IPS-NIHi7 (cell line): ENCODE data around the gene DYRK1A.

ENCODE experiments used
- DNase-seq: peaks from one replicate; pipeline ENCODE4 v3.0.0; 2012; ENCODE audit warnings: mixed read lengths; ENCODE audit errors: extremely low spot score

DYRK1A gene

DNA sequence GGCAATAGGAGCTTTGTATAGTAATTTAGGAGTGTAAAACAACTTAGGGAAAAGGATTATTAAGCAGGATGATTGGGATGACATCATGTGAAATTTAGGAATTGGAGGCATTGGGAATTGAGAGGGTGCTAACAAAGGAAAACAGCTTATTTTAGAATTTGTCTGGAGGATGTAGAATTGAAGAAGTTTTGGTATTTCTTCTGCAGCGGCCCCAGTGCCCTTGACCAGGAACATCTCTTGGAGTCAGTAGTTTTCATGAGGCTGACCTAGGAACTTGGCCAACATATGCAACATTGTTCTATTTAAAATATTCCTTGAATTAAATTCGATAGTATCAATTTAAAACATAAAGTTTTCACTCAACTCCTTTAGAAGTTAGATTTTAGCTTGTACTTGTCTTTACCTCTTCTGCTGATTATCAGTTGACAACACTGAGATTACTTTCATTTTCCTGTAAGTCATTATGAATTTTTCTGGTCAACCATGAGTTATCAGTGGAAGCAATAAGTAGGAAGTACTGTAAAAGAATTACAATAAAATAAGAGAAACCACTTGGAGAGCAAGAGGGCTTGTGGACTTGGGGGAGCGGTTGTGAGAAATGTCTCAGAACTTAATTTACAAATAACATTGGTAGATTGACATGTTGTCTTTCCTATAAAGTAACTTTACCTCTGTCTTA, 52.8 kb downstream of the DYRK1A start:
- DNase-seq = no peak

DNA sequence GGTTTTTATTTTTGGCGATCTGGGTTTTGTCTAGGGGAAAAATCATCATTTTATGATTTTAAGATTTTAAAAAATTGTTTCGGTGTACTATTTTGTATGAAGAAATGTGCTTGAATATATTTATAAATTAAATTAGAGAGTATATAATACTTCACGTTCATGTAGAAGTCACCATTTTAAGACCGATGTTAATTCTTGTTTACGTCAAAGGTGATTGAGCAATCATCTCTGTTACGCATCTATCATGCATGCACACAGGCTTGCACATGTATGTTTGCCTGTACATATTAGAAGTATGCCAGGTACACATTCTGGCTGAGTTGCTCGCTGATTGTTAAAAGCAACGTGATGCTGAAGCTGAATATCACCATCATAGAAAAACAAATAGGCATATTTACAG, 54.7 kb downstream of the DYRK1A start:
- no peak for DNase-seq

DNA sequence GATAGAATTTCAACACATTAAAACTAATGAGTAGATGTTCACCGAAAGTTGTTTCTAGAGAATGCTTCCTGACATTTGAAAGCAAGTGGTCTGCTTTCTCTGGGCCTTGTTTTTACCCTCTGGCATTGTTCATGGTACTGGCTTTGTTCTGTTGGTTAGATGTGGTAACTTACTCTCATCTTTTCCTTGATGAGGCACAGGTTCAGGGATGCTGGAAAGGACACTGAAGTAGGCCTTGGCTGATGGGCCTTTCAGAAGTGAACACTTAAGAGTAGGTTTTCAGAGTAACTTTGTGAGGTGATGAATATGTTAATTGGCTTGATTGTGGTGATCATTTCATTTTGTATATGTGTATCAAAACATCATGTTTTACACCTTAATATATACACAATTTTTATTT, 55.8 kb downstream of the DYRK1A start:
- DNase-seq = no peak

DNA sequence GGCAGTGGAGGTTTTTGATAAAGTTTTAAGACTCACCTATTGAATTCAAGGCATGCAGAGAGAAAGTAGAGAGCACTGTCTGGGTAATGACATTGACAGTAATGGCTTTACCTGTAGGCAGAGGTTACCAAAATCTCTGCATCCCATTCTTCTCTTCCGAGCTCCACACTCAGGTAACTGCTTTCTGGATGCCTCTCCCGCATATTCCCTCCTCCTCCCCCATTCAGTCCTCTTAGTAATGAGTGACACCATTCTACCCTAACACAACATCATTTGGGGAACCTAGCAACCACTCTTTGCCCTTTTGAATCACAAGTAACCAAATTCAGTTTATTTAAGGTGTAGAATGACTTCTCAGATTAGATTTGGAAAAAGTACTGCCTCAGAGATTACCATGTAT, 56.5 kb downstream of the DYRK1A start:
- DNase-seq = no peak

DNA sequence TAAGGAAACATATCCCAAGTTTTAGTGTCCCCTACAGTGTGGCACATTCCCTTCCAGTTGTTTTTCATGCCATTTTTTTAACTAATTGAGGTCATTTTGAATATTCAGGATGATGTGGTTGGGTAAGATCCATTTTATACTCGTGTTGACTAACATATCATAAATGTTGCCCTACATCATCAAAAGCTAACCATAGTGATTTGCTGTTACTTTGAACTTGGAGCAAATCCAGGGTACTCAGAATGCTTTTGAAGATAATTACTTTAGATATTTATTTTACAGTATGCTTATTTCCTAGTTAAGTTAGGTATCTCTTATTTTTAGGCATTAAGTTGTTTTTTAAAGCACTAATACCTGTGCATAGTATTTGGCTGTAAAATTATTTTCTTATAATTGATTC, 57.8 kb downstream of the DYRK1A start:
- DNase-seq = no peak

DNA sequence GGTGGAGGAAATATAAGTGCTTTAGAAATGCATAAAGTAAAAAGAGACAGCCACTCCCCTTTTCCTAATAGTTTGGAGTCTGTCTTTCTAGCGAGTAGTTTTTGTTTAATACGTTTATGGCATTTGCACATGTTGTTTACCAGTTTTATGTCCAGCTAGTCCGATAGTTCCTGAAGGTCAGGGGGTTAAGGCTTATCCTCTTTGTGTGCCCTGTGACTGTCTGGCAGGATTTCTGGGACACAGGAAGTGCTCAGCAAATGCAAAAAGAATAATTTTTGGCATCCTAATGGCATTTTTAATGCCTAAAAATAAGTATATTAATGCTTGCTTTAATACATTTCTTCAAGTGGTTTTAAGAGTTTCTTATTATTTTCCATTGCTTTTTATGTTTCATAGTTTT, 58.4 kb downstream of the DYRK1A start:
- DNase-seq = no peak

DNA sequence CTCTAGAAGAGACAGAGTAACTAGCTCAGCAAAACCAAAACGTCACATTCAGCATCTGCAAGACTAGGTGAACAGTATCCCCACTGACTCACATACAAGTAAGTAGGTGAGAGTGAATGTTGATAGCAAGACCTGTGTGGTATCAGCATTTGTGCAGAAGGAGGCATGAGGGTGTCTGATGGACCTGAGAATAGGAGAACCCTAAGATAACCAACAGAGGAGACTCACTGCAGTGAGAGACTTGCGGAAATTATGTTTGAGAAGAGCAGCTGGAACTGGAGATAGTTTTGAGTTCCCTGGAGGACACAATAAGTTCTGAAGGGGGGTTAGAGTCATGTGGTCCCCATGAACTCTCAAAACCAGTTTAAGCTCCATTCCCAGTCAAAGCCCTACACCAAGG, 59.1 kb downstream of the DYRK1A start:
- DNase-seq = no peak

DNA sequence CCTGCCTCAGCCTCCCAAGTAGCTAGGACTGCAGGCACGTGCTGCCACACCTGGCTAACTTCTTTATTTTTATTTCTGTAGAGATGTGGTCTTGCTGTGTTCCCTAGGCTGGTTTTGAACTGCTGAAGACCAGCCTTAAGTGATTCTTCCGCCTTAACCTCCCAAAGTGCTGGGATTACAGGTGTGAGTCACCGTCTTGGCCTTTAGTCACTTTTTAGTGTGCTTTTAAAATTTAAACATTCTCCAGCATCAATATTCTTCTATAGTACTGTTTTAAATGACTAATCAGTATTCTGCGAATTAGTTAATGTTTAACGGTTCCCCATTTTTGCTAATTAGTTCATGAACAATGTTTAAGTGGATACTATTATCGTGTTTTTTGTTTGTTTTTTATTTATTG, 60.6 kb downstream of the DYRK1A start:
- no peak for DNase-seq

DNA sequence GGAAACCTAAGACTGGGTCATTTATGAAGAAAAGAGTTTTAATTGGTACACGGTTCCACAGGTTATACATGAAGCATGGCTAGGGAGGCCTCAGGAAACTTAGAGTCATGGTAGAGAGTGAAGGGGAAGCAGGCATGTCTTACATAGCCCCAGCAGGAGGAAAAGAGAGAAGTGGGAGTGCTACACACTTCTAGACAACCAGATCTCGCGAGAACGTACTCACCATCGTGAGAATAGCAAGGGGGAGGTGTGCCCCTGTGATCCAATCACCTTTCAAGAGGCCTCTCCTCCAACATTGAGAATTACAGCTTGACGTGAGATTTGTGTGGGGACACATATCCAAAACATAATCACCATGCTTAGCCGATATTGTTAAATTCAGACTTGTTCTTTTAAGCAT, 62.8 kb downstream of the DYRK1A start:
- DNase-seq = no peak

DNA sequence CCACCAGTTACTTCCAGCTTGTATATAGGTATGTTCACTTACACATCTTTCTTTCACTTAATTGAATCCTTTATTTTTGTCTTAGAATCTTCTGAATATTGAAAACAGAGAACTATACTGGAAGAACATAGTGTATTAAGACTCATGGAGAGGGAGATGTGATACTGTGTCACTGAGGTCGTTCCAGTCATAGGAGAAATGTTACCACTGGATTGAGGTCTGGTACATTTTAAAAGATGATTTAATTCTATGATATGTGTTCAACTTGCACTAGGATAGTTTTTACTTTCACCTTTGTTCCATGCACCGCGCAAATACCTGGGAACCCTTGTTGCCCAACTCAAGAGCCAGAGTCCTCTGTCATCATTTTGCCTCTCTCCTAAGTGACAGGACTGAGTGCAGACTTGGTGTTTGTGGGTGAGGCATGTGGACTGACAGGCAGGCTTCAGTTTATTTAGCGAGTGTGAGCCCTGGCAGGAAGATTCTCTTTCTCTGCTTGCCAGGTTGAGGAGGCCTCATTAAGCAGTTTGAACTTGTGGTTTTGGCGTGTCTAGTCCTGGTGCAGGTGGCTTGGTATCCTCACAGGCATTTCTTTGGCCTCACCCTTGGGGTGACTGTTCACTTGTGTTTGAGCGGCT, 63.7 kb downstream of the DYRK1A start:
- no peak for DNase-seq

DNA sequence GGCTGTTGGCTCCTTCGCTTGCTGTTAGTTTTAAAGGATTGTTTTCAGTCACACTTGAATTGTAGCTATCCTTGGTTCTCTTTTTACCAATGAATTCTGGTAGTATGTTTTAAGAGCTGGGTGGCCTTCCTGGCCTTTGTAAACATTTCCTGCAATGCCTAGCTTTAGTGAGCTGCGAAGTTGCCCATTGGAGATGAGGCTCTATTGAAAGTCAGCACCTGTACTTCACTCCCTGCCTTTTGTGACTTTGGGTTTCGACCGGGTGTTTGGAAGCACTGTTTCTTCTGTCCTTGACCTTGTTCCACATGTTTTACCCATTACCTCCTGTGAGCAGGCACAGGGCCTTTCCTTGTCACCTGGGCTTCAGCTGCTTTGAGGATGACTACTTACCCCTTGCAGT, 64.7 kb downstream of the DYRK1A start:
- DNase-seq = no peak

DNA sequence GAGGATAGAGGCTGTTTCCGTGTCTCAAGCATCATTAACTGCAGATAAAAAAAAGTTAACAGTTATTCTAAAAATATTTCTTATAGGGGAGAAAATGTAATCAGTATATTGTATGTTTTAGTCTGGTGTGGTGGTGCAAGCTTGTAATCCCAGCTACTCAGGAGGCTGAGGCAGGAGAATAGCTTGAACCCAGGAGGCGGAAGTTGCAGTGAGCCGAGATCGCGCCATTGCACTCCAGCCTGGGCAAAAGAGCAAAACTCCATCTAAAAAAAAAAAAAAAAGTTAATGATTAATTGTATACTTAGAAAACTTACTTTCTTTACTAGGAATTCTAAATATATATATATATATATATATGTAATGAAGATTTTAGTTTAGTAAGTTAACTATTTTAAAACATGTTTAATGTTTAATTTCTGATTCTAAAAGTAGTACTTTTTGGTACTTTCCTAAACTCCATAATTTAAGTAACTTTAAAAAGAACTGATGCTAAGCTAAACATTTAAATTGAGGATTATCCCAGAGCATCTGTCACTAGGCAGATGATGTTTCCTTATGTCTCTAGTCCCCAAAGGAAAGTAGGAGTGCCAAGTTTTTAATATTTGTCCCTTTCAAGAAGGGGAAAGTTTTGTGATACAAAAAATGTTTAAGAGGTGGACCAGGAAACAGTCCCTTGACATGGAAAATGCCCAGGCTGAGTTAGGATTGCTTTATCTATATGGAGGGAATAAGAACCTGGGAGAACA, 66.3 kb downstream of the DYRK1A start:
- DNase-seq = no peak

DNA sequence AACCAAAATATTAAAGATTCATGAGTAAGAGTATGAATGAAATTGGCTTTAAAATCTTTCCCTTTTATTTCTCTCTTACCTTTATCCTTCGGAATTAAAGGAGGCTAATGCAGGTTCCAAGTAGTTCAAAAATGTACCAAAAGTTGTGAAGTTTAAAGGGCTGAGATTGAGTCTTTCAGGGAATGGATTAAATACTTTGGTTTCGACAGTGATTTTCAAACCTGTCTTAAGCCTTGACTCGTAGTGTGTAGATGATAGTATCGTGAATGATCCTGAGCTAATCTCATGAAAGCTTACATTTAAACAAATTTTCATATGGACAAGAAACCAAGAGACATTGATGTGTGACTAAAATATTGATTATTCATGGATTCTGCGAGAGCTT, 66.9 kb downstream of the DYRK1A start:
- DNase-seq = no peak

DNA sequence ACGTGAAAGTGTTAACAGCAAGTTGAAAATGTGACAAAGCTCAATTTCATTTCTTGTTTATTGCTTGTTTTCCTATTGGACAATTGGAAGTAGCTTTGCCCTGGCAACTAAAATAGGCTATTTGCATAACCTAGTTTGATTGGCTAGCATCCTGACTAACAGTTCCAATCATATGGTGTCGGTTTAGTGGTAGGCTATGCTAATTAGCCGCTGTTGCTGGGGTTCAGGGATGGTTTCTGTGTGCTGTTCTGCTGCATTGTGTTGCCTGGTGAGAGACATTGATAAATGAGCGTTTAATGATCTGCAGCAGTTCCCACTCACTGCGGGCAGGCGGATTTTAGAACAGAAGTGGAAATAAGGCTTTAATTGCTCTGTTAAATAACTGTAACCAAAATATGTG, 68.5 kb downstream of the DYRK1A start:
- DNase-seq = peak; percentile 79

DNA sequence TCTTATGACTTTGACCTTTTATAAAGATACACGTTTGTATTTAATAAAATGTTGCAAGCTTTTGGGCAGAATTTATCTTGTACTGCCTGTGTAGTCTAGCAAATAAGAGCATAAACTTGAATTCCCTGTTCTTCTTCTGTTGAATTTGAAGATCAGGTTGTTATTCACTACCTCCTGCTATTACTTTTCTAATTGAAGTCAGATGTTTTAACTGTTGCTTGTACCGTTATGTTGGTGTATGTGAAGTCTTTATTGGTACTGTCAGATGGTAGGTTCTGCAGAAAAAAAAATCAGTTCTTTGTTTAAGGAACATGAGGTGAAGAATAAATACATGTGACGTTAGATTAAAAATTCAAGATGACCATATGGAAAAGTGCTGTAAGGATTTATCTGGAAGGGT, 69.1 kb downstream of the DYRK1A start:
- no peak for DNase-seq

DNA sequence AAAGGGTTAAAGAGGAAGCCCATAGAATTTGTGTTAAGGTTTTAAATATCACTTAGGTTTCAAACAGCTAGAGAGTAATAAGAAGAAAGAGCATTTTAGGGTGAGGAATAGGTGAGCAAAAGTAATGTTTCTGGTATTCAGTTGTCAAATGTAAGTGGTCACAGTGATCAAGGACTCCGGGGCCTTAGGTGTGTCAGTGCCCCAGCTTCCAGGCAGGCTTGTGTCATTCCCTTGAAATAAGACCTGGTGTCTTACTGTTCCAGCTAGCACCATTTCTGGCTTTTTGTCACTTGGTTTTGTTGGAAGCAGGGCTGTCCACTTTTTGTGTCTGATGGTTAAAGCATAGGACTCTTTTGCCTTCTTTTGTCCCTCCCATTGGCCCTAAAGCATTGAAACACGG, 69.6 kb downstream of the DYRK1A start:
- DNase-seq = no peak

DNA sequence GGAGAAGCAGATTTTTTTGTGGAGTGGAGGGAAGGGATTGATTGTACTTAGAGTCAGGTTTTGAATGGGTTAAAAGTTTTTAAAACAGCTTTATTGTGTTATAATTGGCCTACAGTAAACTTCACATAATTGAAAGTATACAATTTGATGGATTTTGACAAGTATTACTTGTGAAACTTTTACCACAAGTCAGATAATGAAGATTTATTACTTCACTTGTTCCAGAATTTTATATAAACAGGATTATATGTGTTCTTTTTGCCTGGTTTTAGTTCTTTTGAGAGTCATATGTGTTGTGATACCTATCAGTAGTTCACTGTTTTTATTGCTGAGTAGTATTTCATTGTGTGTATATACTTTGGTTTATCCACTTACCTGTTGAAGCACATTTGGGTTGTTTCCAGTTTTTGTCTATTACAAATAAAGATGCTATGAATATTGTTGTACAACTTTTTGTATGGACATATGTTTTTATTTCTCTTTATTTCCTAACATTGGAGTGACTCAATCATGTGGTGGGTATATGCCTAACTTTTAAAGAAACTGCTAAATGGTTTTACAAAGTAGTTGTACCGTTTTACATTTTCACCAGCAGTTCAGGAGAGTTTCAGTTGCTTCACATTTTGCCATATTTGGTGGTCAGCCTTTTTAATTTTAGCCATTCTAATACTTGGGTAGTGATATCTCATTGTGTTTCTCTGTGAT, 71.0 kb downstream of the DYRK1A start:
- no peak for DNase-seq

DNA sequence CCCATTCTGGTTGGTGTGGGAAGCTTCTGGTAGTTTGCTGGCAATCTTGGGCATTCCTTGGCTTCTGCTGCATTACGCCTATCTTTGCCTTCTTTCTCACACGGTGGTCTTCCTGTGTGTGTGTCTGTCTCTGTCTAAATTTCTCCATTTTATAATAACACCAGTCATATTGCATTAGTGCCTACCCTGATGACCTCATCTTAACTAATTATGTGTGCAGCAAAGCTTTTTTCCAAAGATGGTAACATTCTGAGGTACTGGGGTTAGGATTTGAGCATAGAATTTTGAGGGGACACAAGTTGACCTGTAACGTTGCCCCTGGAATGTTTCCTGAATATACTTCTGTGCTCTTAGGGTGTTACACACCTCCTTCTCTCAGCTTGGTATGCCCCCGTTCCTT, 77.1 kb downstream of the DYRK1A start:
- no peak for DNase-seq

DNA sequence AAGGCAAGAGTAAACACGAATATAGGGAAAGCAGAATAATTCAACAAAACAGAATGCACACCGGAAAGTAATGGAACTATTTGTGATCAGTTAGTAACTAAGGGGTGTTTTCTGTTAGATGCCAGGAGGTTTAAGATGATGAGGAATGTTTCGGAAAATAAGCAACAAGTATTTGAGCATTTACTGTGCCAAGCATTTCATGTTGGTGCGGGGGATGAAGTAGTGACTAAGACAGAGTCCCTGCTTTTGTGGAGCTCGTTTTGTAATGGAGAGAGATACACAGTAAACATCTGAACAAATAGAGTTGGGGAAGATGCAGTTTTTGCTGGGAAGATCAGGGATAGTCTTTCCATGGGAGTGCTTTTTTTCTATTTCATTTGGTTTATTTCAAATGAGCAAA, 78.7 kb downstream of the DYRK1A start:
- DNase-seq = no peak

DNA sequence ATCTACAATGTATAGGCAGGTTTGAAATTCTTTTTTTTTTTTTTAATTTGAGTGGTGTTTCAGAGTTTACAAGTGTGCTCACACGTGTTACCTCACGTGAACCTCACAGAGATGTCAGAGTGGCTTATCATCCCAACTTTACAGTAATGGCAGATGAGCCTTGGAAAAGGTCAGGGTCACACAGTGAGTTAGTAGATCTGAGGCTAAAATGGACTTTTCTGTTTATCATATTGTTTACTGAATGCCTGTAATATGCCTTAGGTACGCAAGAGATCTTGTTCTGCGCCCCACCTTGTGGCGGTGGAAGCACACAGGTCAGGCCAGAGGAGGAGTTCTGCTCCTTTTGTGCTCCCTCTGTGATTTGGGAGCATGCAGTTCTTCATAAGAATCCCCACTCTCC, 80.0 kb downstream of the DYRK1A start:
- no peak for DNase-seq

DNA sequence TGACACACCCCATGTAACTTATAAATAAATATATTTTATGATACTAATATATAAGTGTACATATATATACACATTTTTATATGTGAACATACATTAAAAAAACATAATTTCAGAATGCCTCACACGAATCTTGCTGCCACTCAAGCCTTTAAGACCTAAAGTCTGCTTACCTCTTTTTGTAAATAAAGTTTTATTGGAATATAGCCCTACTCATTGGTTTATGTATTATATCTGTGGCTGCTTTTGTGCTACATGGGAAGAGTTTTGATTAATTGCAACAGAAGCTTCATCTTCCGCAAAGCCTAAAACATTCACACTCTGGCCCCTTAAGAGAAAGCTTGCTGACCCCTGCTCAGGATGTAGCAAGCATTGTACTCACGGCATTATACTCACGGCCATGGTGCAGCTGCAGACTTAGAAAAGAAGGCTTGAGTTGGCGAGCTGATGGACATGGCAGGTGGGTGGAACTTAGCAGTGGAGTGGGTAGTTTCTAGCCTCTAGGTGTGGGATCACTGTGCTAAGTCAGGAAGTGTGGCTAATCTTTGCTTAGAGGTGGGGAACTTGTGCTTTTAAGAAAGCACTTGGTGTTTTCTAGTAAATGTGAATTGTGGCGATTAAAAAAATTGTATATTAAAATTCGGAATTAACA, 80.8 kb downstream of the DYRK1A start:
- no peak for DNase-seq

DNA sequence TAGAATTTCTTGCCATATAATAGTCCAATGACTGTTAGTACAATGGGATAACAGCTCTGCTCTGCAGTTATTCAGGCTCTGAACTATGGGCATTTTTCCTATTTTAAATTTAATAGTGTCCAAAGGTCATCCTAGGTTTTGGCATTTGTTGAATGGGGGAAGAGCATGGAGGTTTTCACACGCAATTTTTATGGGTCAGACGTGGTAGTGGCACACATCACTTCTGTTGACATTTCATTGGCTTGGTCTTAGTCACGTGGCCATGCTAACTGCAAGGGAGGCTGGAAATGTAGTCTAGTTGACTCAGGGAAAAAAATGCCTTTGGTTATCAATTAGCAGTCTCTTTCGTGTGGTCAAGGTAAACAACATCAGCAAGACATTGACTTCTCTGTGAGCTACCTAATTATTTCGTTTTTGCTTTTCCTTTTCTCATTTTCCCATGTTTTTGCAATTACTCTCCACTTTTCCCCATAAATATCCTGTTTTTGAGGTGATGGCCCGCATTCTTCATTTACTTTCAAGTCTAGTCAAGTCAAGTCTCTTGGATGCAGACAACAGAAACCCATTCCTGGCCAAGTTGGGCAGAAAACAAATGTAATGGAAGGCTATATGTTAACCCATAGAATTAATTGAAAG, 82.8 kb downstream of the DYRK1A start:
- no peak for DNase-seq
